Neural cell (in vitro differentiated cells): ENCODE measurements around the gene MAGEA4. TPM values are rescaled to one million over a fixed set of nuclear protein-coding genes. Genes with fewer than 3 reads are reported as not detected.

ENCODE experiments used
- H2AFZ ChIP-seq: fragments of 200-600, 300-800 bp; sonication (generic), shearing (Covaris generic); 2 replicates; pipeline ENCODE4 v1.6.0; 2014; ENCODE audit warnings: low read depth, mild to moderate bottlenecking, antibody characterized with exemption, low read length, moderate library complexity
- H3F3A ChIP-seq: fragments of 200-600 bp; shearing (Covaris generic); 2 replicates; pipeline ENCODE4 v1.6.1; 2016; ENCODE audit warnings: mild to moderate bottlenecking, moderate library complexity, mixed read lengths, antibody characterized with exemption, low read length; ENCODE audit not compliant: insufficient read depth, poor library complexity, severe bottlenecking
- H3K27ac ChIP-seq: fragments of 200-600, 300-800 bp; sonication (generic), shearing (Covaris generic); 2 replicates; pipeline ENCODE4 v1.5.1; 2014; ENCODE audit warnings: mild to moderate bottlenecking, low read length, moderate library complexity
- H3K27me3 ChIP-seq: fragments of 300-800, 200-600 bp; sonication (generic), shearing (Covaris generic); 2 replicates; pipeline ENCODE4 v1.6.0; 2014; ENCODE audit warnings: mild to moderate bottlenecking, low read depth, low read length, moderate library complexity; ENCODE audit not compliant: insufficient read depth
- H3K36me3 ChIP-seq: fragments of 300-800, 200-600 bp; sonication (generic), shearing (Covaris generic); 2 replicates; pipeline ENCODE4 v1.5.1; 2014; ENCODE audit warnings: mild to moderate bottlenecking, antibody characterized with exemption, low read length, moderate library complexity; ENCODE audit not compliant: insufficient read depth
- H3K4me2 ChIP-seq: fragments of 300-800, 200-600 bp; sonication (generic), shearing (Covaris generic); 2 replicates; pipeline ENCODE4 v1.6.0; 2014; ENCODE audit warnings: mild to moderate bottlenecking, low read length
- H3K4me3 ChIP-seq: fragments of 300-800, 200-600 bp; sonication (generic), shearing (Covaris generic); 2 replicates; pipeline ENCODE4 v1.5.1; 2014; ENCODE audit warnings: mild to moderate bottlenecking, low read length, moderate library complexity
- H3K79me2 ChIP-seq: fragments of 200-600 bp; shearing (Covaris generic); replicated peaks from 2 replicates; pipeline ENCODE4 v1.6.0; 2014; ENCODE audit warnings: mild to moderate bottlenecking, low read length, moderate library complexity; ENCODE audit not compliant: insufficient read depth
- H3K9ac ChIP-seq: fragments of 300-800, 200-600 bp; sonication (generic), shearing (Covaris generic); 2 replicates; pipeline ENCODE4 v1.6.1; 2016; ENCODE audit warnings: mild to moderate bottlenecking, low read length, mixed read lengths
- H3K9me2 ChIP-seq: fragments of 200-600 bp; shearing (Covaris generic); 2 replicates; pipeline ENCODE4 v1.6.1; 2016; ENCODE audit warnings: mild to moderate bottlenecking, low read length, mixed read lengths; ENCODE audit not compliant: insufficient read depth
- H3K9me3 ChIP-seq: fragments of 200-600, 300-800 bp; sonication (generic), shearing (Covaris generic); 2 replicates; pipeline ENCODE4 v1.6.1; 2016; ENCODE audit warnings: mild to moderate bottlenecking, mixed run types, low read length, moderate library complexity, mixed read lengths
- H4K20me1 ChIP-seq: fragments of 200-600 bp; shearing (Covaris generic); 2 replicates; pipeline ENCODE4 v1.6.1; 2016; ENCODE audit warnings: mild to moderate bottlenecking, mixed run types; ENCODE audit not compliant: insufficient read depth
- CTCF ChIP-seq: fragments of 450-650 bp; IDR thresholded peaks from 2 replicates; pipeline ENCODE4 v1.5.1; 2014; ENCODE audit warnings: antibody characterized with exemption, mild to moderate bottlenecking, moderate library complexity; ENCODE audit not compliant: poor library complexity, severe bottlenecking
- EP300 ChIP-seq: fragments of 450-650 bp; conservative IDR thresholded peaks from 2 replicates; pipeline ENCODE4 v1.6.1; 2014; ENCODE audit warnings: antibody characterized with exemption, mild to moderate bottlenecking, moderate library complexity; ENCODE audit not compliant: poor library complexity, severe bottlenecking
- EZH2 ChIP-seq: fragments of 200-600, 300-800 bp; shearing (Covaris generic), sonication (generic); IDR thresholded peaks from 2 replicates; pipeline ENCODE4 v1.6.1; 2014; ENCODE audit warnings: antibody characterized with exemption, low read length, borderline replicate concordance, mild to moderate bottlenecking; ENCODE audit not compliant: insufficient read depth, poor library complexity, severe bottlenecking
- MXI1 ChIP-seq: fragments of 450-650 bp; conservative IDR thresholded peaks from 2 replicates; pipeline ENCODE4 v1.6.1; 2014; ENCODE audit warnings: antibody characterized with exemption, mild to moderate bottlenecking; ENCODE audit not compliant: poor library complexity, severe bottlenecking
- POLR2AphosphoS5 ChIP-seq: IDR thresholded peaks from 2 replicates; pipeline ENCODE4 v1.6.1; 2012
- RAD21 ChIP-seq: fragments of 450-650 bp; conservative IDR thresholded peaks from 2 replicates; pipeline ENCODE4 v1.6.1; 2014; ENCODE audit warnings: antibody characterized with exemption, mild to moderate bottlenecking, moderate library complexity
- REST ChIP-seq: IDR thresholded peaks from 2 replicates; pipeline ENCODE4 v1.6.1; 2012; ENCODE audit warnings: borderline replicate concordance
- SMC3 ChIP-seq: fragments of 450-650 bp; conservative IDR thresholded peaks from 2 replicates; pipeline ENCODE4 v1.6.1; 2014; ENCODE audit warnings: antibody characterized with exemption, mild to moderate bottlenecking, moderate library complexity; ENCODE audit not compliant: poor library complexity
- TAF1 ChIP-seq: IDR thresholded peaks from 2 replicates; pipeline ENCODE4 v1.6.1; 2012; ENCODE audit warnings: low read depth
- polyA plus RNA-seq: library from polyadenylated mRNA; depleted of rRNA; stranded (reverse); fragments of >200 nt; gene quantifications from 2 replicates; pipeline ENCODE4 v1.2.3, GENCODE V29; 2014

MAGEA4 gene
- polyA plus RNA-seq, 1 donor from 2014 or later, result not detected

GRCh38 chrX:151973851-151974335 lies 61.2 kb downstream of the MAGEA4 start:
- peak overlapping the region; percentile 62 for H3K4me3 ChIP-seq
- H3K9ac ChIP-seq, result no peak overlapping the region
- H3K27me3 ChIP-seq, result peaks cover 8% of the 10 kb centered on the region
- no peak for TF ChIP-seq EP300
- no peak for TF ChIP-seq RAD21
- no peak for TF ChIP-seq MXI1
- no peak for TF ChIP-seq EZH2
- no peak for TF ChIP-seq REST
- TF ChIP-seq TAF1, result no peak
- no peak for TF ChIP-seq POLR2AphosphoS5
- no peak for TF ChIP-seq CTCF
- no peak for TF ChIP-seq SMC3
- H4K20me1 ChIP-seq, result no peaks in the 10 kb centered on the region
- no peaks in the 10 kb centered on the region for H3K36me3 ChIP-seq
- H3K9me2 ChIP-seq, result no peaks in the 10 kb centered on the region
- no peaks in the 10 kb centered on the region for H3K9me3 ChIP-seq
- no peak overlapping the region for H2AFZ ChIP-seq
- no peak overlapping the region for H3K4me2 ChIP-seq
- no peaks in the 10 kb centered on the region for H3F3A ChIP-seq
- no peak overlapping the region for H3K27ac ChIP-seq
- no peaks in the 10 kb centered on the region for H3K79me2 ChIP-seq

Other genes starting within 250 kb of the MAGEA4 start
- gene PRRG3, start 217.4 kb upstream of the MAGEA4 start, polyA plus RNA-seq, result not detected in 2 replicates
- not detected in 2 replicates for gene FATE1, start 196.9 kb upstream of the MAGEA4 start, polyA plus RNA-seq
- not detected in 2 replicates for gene CNGA2, start 178.1 kb upstream of the MAGEA4 start, polyA plus RNA-seq
- gene GABRE, start 61.8 kb downstream of the MAGEA4 start, polyA plus RNA-seq, result 0.10 TPM in 1 of 2 replicates, not detected in the other
- gene MAGEA10, start 225.7 kb downstream of the MAGEA4 start, polyA plus RNA-seq, result not detected in 2 replicates